GM13977 (cell line): ENCODE measurements around the gene BPIFB1.

ENCODE experiments used
- DNase-seq: peaks from one replicate; pipeline ENCODE4 v3.0.0; 2012; ENCODE audit warnings: low spot score
- in situ Hi-C: fragments of 300-500 bp; cut with MboI; formaldehyde crosslinking; loops from one replicate; pipeline ENCODE4 v1.12.0; 2022; ENCODE audit warnings: low sequenced_read_pairs, low pct_unique_long_range_greater_than_20kb, mixed read lengths, inconsistent platforms; ENCODE audit not compliant: unreplicated experiment
- TF ChIP-seq, protein P1 (sequence below): IDR thresholded peaks from 2 replicates; pipeline ENCODE4 v1.5.1; 2012; ENCODE audit warnings: mild to moderate bottlenecking, control low read depth; ENCODE audit not compliant: insufficient read depth; ENCODE audit errors: extremely low read depth, missing control alignments

The BPIFB1 gene

DNA sequence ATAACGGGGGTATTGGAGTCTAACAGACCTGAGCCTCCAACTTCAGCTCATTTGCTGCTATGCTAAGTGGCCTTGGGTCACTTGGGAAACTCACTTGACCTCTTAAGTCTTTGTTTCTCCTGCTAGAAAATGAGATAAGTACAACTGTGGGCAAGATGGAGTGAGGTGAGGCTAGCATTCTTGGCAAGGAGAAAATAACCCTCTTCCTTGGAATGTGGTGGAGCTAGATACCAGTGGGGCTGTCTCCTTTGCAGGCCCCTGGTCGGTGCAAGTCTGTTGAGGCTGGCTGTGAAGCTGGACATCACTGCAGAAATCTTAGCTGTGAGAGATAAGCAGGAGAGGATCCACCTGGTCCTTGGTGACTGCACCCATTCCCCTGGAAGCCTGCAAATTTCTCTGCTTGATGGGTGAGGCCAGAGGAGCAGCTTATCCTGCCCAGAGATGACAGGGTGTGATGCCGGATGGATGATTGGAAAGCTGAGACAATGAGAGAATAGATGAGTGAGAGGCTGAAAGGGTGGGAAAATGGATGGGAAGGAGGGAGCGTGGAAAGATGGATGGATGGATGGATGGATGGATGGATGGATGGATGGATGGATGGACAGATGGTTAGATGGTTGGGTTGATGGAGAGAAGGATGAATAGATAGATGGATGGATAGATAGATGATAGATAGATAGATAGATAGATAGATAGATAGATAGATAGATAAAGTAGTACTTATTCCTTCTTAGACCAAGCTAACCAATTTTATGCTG is 42.9 kb upstream of the BPIFB1 start:
- in situ Hi-C loops, result no loop called here
- DNase-seq, result no peak
- TF ChIP-seq, protein P1, sequence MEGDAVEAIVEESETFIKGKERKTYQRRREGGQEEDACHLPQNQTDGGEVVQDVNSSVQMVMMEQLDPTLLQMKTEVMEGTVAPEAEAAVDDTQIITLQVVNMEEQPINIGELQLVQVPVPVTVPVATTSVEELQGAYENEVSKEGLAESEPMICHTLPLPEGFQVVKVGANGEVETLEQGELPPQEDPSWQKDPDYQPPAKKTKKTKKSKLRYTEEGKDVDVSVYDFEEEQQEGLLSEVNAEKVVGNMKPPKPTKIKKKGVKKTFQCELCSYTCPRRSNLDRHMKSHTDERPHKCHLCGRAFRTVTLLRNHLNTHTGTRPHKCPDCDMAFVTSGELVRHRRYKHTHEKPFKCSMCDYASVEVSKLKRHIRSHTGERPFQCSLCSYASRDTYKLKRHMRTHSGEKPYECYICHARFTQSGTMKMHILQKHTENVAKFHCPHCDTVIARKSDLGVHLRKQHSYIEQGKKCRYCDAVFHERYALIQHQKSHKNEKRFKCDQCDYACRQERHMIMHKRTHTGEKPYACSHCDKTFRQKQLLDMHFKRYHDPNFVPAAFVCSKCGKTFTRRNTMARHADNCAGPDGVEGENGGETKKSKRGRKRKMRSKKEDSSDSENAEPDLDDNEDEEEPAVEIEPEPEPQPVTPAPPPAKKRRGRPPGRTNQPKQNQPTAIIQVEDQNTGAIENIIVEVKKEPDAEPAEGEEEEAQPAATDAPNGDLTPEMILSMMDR, result no peak

DNA sequence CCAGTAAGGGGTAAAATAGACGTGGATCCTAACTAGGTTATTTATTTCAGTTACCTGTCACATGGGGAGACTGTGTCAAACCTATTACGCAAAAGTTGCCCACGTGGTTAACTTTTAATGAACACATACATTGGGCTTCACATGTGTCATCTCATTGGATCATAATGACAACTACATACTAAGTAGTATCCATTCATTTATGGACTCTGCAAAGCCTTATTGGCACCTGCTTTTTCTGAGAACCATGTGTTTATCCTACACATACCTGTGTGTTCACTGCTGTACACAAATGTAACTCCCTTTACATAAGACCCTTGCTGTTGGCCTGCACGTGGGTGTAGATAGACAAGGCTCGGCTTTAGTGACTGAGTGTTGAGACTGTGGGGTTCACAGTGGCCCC is 42.1 kb upstream of the BPIFB1 start:
- DNase-seq, result no peak
- in situ Hi-C loops, result no loop called here
- TF ChIP-seq, protein P1, result no peak

DNA sequence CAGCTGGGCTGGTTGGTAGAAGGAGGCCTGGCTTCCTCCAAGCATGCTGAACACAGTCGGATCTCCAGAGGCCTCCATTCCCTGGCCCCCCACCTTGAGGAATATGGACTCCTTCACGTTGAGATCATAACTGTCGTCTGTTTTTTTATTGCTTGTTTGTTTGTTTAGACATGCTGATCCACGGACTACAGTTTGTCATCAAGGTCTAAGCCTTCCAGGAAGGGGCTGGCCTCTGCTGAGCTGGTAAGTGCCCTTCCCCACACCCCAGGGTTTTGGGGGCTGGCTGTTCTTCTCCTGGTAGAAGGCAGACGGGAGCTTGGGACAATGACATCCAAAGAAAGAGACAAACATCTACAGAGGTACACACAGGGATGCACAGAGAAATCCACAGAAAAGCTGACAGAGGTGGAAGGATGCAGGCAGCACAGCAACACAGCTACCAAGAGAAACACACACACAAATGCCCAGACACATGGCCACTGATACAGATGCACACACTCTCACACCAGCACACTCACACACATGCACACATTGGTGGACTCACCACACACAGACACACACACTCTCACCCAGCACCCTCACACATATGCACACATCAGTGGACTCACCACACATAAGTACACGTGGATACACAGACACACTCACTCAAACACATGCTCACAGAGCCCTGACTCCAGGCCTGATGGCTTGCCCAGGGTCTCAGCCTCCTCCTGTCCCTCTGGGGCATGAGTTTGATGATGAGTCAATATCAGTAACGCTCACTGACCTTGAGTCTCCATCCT is 40.5 kb upstream of the BPIFB1 start:
- in situ Hi-C loops, result no loop called here
- TF ChIP-seq, protein P1, result no peak
- DNase-seq, result no peak

DNA sequence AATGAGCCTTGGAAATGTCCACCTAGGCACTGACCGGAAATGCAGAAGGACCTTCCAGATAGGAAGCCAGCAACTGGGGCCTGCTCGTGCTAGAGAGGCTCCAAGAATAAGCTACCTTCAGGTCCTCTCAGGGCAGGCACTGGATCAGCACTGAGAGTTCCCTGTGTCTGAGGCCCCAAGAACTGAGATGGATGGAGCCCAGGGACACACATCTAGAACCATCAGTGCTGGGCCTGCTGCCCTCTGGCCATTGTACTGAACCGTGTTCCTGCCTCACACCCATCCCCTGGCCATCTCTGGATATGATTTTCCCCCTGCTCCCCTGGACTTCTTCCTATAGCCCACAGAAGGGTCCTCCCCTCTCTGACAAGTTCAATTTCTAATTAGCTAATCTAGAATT is 36.9 kb upstream of the BPIFB1 start:
- TF ChIP-seq, protein P1, result no peak
- in situ Hi-C loops, result no loop called here
- DNase-seq, result no peak

DNA sequence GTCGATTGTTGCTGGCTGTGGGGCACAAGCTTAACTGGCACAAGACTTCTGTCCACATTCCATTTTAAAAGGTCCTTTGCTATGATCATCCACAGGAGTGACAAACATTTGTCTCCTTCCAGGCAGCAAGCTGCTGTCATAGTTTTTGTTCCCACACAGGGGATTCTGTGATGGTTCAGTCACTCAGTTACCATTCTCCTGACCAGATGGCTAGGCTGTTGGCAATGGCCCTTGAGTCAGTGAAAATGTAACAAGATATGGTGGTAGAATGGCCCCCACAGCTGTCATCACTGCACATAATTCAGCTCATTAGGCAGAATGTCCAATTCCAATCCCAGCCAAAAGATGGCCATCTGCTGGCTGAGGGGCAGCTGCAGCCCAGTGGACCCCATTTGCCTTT is 33.6 kb upstream of the BPIFB1 start:
- no peak for DNase-seq
- in situ Hi-C loops, result no loop called here

DNA sequence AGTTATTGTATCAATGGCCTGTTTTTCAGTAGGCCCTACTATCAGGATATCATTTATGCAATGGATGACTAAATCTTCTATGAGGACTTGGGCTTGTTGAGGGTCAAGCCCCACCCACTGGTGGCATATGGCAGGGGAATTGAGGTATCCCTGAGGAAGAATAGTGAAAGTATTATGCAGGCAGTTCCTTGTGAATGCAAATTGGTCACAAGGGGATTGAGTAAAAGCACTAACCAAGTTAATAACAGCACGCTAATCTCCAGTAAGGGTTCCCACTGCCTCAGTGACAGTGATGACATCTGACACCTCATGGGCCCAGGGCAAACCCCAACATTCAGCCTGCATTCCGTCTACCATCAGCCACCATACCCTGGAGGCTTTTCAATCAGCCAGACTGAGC is 32.3 kb upstream of the BPIFB1 start:
- in situ Hi-C loops, result no loop called here
- TF ChIP-seq, protein P1, result no peak
- no peak for DNase-seq

More for the DNA sequence above, 33.6 kb upstream of the BPIFB1 start:
- TF ChIP-seq, protein P1, result no peak
